GM04503 (cell line): Measurements from ENCODE around the gene NPAS2.

Source experiments
- DNase-seq: peaks from one replicate; pipeline ENCODE4 v3.0.0-alpha.2; 2012; ENCODE audit warnings: low read depth

NPAS2 gene, protein sequence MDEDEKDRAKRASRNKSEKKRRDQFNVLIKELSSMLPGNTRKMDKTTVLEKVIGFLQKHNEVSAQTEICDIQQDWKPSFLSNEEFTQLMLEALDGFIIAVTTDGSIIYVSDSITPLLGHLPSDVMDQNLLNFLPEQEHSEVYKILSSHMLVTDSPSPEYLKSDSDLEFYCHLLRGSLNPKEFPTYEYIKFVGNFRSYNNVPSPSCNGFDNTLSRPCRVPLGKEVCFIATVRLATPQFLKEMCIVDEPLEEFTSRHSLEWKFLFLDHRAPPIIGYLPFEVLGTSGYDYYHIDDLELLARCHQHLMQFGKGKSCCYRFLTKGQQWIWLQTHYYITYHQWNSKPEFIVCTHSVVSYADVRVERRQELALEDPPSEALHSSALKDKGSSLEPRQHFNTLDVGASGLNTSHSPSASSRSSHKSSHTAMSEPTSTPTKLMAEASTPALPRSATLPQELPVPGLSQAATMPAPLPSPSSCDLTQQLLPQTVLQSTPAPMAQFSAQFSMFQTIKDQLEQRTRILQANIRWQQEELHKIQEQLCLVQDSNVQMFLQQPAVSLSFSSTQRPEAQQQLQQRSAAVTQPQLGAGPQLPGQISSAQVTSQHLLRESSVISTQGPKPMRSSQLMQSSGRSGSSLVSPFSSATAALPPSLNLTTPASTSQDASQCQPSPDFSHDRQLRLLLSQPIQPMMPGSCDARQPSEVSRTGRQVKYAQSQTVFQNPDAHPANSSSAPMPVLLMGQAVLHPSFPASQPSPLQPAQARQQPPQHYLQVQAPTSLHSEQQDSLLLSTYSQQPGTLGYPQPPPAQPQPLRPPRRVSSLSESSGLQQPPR

DNA sequence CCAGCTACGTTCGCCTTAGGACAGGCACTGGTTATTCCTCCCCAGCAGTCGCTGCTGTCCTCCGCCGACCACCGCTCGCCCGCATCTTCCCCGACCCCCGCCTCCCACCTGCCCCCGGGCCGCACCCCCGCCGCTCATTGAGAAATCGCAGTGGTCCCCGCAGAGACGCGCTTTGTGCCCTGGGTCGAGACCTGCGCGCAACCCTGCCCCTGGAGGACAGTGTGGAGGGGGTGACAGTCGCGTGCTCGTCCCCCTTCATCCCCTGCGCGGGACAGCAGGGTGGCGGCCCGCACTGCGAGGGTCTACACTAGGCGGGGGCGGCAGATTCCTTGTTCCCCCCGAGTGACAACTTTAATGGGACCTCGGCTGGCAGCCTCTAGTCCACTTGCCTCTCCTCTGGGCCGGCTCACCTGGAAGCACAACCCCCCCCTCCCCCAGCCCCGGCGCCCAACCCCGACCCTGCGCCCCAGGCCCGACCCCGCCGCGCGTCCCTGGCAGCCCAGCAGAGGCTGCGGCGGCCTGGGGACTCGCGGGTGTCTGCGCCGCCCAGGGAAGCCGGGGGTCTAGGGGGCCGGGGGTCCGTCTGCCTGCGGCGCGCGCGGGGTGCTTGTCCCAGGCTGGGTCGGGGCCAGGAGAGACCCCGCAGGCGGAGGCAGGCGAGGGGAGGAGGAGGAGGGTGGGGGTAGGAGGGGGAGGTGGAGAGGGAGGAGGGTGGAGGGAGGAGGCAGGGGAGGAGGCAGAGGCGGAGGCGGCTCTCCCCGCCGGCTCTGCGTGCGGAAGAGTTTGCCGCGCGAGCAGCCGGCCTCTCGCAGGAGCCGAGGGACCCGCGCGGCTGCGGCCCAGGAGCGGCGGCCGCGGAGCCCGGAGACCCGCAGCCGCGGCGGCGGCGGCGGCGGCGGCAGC, at the start of gene NPAS2:
TSS of gene NPAS2 (plus strand) at position 770 of the 903 bp plus-strand sequence. CDS start 84,616 bp downstream, outside the sequence.
- DNase-seq: no peak

- no peak for DNase-seq
Observed at GRCh38 chr2:100771125-100771524, 48.8 kb upstream of the NPAS2 start.

- no peak for DNase-seq
Observed at GRCh38 chr2:100773538-100773937, 46.4 kb upstream of the NPAS2 start.

GRCh38 chr2:100776445-100776844, 43.5 kb upstream of the NPAS2 start:
- no peak for DNase-seq

DNA sequence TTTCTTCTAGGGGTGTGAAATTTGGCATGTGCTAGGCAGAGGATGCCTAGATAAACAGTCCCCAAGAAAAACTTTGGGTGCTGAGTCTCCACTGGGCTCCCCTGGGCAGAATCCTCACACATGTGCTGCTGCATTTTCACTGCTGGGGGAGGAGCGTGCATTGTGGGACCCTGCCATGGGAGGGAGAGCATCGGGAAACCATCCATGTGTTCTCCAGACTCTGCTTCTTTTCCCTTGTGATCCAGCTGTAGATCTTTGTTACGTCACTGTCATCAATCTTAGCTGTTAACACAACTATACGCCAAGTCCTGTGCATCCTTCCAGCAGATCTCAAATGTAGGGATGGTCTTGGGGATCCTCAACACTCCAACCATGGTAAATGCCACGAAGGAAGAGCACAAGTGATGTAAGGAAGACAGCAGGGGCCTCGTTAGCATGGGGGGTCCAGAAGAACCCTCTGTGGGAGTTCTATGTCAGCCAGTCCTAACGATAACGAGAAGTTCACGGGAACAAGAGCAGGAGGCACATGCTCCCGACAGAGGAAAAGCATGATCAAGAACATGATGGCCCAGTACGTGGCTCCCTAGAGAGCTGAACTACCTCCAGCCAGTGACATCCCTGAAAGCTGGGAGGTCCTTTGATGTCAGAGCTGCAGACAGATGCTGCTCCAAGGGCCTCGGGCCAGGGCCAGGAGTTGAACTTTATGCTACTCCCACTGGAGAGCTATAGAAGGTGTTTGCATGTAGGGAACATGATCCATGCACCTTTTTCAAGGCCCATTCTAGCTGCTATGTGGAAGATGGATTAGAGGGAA, 41.1 kb upstream of the NPAS2 start:
- no peak for DNase-seq

- DNase-seq: no peak
Observed at GRCh38 chr2:100779908-100780202, 40.1 kb upstream of the NPAS2 start.

DNA sequence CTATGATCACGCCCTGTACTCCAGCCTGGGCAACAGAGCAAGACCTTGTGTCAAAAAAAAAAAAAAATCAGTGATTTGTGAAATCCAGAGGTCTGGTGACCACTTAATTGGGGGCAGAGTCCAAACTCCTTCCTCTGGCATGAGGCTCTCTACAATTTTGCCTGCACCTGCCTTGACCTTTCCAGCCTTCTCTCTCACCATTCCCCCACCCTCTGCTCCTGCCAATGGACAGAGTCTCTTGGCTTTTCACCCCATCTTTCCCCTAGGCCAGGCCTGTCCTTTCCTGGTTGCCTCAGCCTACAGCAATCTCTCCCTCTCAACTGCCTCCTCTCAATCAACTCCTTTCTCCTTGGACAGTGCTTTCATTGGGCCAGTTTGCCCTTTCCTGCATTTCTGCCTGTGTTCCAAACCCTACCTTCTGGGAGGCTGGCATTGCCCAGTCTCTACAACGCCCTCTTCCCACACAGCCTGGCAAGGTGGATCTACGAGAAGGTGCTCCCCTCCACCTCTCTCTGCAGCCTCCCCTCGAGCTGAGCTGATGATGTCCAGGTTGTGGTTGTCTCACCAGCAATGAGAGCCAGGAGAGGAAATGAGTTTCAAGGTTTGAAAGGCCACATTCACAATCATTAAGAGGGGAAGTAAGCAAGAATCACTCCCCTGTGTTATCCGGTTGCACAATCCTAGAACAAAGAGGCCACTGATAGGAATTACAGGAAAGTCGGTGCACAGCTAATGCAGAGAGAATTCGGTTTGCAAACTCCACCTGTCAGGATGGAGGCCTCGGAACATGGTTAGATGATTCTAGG, 39.5 kb upstream of the NPAS2 start:
- DNase-seq: no peak

DNA sequence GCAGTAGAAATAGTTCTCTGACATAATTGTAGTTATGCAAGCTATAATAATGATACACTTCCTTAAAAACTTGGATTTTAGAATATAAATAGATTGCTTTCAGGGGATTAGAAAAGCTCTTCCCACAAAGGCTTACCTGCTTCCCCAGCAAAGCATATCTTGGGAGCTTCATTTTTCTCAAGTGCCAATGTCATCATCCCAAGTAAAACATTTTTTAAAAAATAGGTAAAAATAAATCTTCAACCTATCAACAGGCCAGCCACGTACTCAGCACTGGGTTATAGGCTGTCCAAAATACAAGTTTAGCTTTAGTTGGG, 39.0 kb upstream of the NPAS2 start:
- no peak for DNase-seq

GRCh38 chr2:100781523-100782379, 38.2 kb upstream of the NPAS2 start:
- no peak for DNase-seq

DNA sequence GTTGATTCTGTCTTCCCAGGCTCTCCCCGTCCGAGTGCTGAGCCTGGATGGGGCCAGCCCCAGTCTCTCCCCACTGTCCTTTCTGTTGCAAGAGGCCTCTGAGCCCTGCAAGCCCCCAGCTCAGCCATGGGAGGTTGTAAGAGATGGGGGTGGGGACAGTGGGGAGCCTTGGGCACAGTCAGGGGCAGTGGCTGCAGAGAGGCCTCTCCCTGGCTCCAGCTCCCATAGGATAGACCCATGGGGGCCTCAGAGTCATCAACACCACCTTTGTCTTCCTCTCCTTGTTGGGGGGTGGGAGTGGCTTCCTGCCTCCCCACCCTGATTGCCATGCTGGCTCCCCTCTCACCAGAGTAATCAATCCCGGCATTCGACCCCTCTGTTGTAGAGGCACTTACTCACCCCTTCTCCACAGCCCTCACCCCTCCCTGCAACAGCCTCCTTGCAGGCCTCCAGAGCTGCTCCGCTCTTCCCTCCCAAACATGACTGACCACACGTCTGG, 37.5 kb upstream of the NPAS2 start:
- no peak for DNase-seq

DNA sequence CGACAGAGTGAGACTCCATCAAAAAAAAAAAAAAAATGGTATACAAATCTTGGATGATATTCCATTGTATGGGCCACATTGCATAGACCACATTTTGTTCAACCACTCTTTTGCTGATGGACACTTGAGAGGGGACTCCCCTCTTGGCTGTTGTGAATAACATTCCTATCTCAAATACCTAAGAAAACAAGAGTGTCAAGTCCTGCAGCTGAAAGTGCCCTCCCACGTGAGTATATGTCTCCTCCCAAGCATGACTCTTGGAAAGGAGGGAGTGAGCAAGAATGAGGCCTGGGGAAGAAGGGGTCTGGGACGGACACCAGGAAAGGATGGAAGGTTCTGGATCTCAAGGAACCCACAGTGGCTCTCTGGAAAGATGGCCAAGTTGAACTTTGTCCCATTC, 36.0 kb upstream of the NPAS2 start:
- no peak for DNase-seq

- DNase-seq: no peak
Observed at GRCh38 chr2:100784681-100785080, 35.3 kb upstream of the NPAS2 start.

- DNase-seq: no peak
Observed at GRCh38 chr2:100785626-100786296, 34.2 kb upstream of the NPAS2 start.

GRCh38 chr2:100786297-100786658, 33.7 kb upstream of the NPAS2 start:
- DNase-seq: peak; percentile 59

DNA sequence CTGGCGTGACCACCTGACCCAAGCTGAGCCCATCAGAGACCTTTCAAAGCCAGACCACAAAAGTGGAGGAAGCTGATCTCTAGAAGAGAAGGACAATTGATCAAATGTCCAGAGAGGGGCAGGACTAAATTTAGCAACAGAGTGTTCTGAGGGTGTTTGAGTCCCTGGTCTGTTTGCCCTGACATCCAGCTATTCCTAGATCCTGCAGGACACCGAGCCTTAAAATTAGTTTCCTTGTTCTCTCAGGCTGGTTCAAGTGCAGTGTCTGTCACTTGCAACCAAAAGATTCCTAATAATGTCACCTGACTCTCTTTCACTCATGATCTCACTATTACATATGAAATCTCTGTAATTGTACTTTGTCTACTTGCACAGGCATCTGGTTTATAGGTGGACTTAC, 33.0 kb upstream of the NPAS2 start:
- no peak for DNase-seq

DNA sequence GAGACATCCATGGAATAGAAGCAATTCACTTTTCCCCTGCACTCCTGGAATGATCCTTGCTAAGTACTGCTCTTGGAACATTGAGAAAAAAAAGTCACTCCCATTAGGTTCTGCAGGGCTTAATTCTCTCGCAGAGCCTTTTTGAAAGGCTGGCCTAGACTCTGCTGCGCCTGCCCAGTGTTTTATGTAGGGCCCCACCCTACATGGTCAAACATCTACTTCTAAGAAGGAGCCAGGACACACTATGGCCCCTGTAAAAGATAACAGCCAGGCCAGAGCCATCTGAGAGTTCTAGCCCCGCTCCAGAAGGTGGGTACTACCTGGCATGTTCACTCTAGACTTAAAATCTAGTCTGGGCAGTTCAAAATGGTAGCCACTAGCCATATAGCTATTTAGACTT, 30.6 kb upstream of the NPAS2 start:
- no peak for DNase-seq

GRCh38 chr2:100791294-100791935, 28.5 kb upstream of the NPAS2 start:
- DNase-seq: no peak

DNA sequence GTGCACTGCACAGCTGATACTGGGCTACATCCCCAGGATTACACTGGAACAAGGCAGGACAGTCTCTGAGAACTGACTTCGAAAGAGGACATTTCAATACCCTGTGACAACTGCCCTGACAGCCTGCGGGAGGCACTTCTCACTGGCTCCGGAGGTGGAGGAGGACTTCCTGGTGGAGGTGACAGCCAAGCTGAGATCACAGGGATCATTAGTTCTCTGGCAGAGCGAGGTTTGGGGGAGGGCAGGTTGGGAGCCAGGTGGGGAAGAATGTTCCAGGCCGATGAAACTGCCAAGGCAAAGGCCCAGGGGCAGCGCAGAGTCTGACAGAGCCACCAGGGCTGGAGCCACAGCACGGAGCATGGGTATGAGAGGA, 28.0 kb upstream of the NPAS2 start:
- DNase-seq: no peak

- DNase-seq: no peak
Observed at GRCh38 chr2:100793220-100793619, 26.7 kb upstream of the NPAS2 start.
